Prostate gland (tissue), 2 donors: Measurements from ENCODE around the gene SPATA18.

Experiments
- POLR2A ChIP-seq: fragments of 450-650 bp; IDR thresholded peaks from one replicate; pipeline ENCODE4 v1.6.1; 2016; ENCODE audit warnings: antibody characterized with exemption, mild to moderate bottlenecking
- POLR2AphosphoS5 ChIP-seq: sonication (generic); formaldehyde crosslinking; IDR thresholded peaks from one replicate; pipeline ENCODE4 v1.6.1; 2017; ENCODE audit warnings: antibody characterized with exemption
- TF ChIP-seq, protein P1 (sequence below), 4 experiments: fragments of 200-600 bp in 2 of 4; fragments of 450-650 bp in 2 of 4; sonication (generic) in 2 of 4; IDR thresholded peaks; 1 replicate in 3 of 4; 2 replicates in 1 of 4; pipeline ENCODE4 v1.5.1; 2016 to 2019; ENCODE audit warnings: antibody characterized with exemption in 4 of 4, mild to moderate bottlenecking in 2 of 4, moderate library complexity in 2 of 4

DNA sequence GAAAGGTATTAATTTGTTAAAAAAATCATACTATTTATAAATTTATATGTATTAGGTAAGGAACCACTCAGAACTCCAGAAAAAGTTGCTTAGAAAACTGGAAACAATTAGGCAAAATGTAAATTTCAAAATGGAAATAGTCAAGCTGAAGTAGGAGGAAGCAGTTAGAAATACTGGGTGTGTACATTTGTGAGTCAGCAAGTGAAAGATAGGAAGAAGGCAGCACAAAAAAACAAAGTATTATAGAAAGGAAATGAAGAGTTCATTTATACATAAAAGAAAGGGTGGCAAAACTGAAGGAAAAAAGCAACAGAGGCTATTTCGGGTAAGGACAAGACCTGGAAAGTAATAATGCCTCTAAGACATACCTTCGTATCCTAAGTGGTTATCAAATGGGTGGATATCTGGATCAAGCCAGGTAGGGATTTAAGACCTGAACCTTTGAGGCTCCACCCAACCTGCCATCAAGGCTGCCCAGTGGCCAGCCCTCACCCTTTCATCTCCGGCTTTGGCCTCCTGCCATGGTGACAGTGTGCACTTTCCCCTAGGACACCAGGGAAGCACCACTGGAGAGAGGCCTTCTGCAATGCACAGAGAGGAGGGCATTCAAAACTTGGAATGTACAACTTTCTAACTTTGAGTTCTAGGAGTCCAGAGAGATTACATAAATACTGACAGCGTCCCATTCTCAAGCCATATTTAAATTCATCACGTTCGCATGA, 31.0 kb upstream of the SPATA18 start, which contains the start of gene LRRC66:
- TF ChIP-seq, protein P1, sequence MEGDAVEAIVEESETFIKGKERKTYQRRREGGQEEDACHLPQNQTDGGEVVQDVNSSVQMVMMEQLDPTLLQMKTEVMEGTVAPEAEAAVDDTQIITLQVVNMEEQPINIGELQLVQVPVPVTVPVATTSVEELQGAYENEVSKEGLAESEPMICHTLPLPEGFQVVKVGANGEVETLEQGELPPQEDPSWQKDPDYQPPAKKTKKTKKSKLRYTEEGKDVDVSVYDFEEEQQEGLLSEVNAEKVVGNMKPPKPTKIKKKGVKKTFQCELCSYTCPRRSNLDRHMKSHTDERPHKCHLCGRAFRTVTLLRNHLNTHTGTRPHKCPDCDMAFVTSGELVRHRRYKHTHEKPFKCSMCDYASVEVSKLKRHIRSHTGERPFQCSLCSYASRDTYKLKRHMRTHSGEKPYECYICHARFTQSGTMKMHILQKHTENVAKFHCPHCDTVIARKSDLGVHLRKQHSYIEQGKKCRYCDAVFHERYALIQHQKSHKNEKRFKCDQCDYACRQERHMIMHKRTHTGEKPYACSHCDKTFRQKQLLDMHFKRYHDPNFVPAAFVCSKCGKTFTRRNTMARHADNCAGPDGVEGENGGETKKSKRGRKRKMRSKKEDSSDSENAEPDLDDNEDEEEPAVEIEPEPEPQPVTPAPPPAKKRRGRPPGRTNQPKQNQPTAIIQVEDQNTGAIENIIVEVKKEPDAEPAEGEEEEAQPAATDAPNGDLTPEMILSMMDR (IDR thresholded peaks at IDR 0.05): no peak
- TF ChIP-seq POLR2AphosphoS5: no peak
- no peak for TF ChIP-seq POLR2A
